Heart right ventricle (tissue), 16 donors: ENCODE results near the gene BRK1. TPM values are rescaled to one million over a fixed set of nuclear protein-coding genes. Genes with fewer than 3 reads are reported as not detected.
"Not testable (repeated sequence)": the region's sequence is repeated elsewhere in the genome, so short reads cannot be mapped to it uniquely, and the experiment has no call there.

Source experiments
- ATAC-seq, 8 donors: fragments of 200-7000 bp; cut with Tn5 transposase; one replicate each; pipeline ENCODE4 v1.9.1; 2020; ENCODE audit warnings: mild to moderate bottlenecking in 8 of 8, moderate library complexity in 8 of 8, moderate number of reproducible peaks in 1 of 8
- DNase-seq, 2 donors: peaks; one replicate each; pipeline ENCODE4 v3.0.0-alpha.2; 2020
- H3K27ac ChIP-seq, 10 donors: fragments of 200-600 bp; sonication (generic) in 2 of 10; one replicate each; pipeline versions ENCODE4 v1.5.0 to v1.8.0; 2020 to 2022; ENCODE audit warnings: mild to moderate bottlenecking in 3 of 10
- H3K27me3 ChIP-seq, 7 donors: fragments of 200-600 bp; one replicate each; pipeline ENCODE4 v1.8.0; 2021 to 2022; ENCODE audit warnings: mild to moderate bottlenecking in 2 of 7
- H3K36me3 ChIP-seq, 9 donors: fragments of 200-600 bp; sonication (generic) in 1 of 9; one replicate each; pipeline versions ENCODE4 v1.5.0 to v1.8.0; 2020 to 2022; ENCODE audit warnings: mild to moderate bottlenecking in 2 of 9
- H3K4me1 ChIP-seq, 9 donors: fragments of 200-600 bp; sonication (generic) in 1 of 9; one replicate each; pipeline versions ENCODE4 v1.5.0 to v1.8.0; 2020 to 2022; ENCODE audit warnings: mild to moderate bottlenecking in 4 of 9
- H3K4me3 ChIP-seq, 10 donors: fragments of 200-600 bp; sonication (generic) in 2 of 10; one replicate each; pipeline versions ENCODE4 v1.5.0 to v1.8.0; 2020 to 2022; ENCODE audit warnings: mild to moderate bottlenecking in 7 of 10, moderate library complexity in 2 of 10
- H3K9me3 ChIP-seq, 11 donors: fragments of 200-600 bp in 10 of 11; sonication (generic) in 2 of 11; one replicate each; pipeline versions ENCODE4 v1.5.0 to v1.8.0; 2013 to 2022; ENCODE audit warnings: mild to moderate bottlenecking in 2 of 11, control low read depth in 1 of 11, moderate library complexity in 1 of 11
- WGBS, 2 donors: extraction: QIAGEN DNeasy Blood & Tissue Kit; methylation state at CpG; one replicate each; pipeline ENCODE4 v1.1.7; 2013; ENCODE audit warnings: inconsistent platforms in 1 of 2; 5-methylcytosine and 5-hydroxymethylcytosine counted together
- intact Hi-C, 10 donors: fragments of 100-400 bp; cut with DNase I; formaldehyde crosslinking; loops; one replicate each; pipeline versions ENCODE4 v1.11.1 to v1.14.2; 2022
- polyA plus RNA-seq, 2 donors: library from polyadenylated mRNA; stranded (reverse); fragments of 200-250 nt; gene quantifications; one replicate each; pipeline ENCODE4 v1.2.3, GENCODE V29; 2013
- total RNA-seq, 10 donors: library from RNA; stranded (reverse); fragmentation: NEBNext Ultra II Directional in 3 of 10; extraction: Animal tissue kit (Norgen Biotek cat#: 25700) in 3 of 10; gene quantifications; one replicate each; pipeline versions ENCODE4 v1.2.1 to v1.2.4, GENCODE V29; 2021 to 2023
- TF ChIP-seq, protein P1 (sequence below), 9 donors: fragments of 200-600 bp; sonication (generic) in 2 of 9; IDR thresholded peaks; one replicate each; pipeline versions ENCODE4 v1.5.0 to v1.8.0; 2021 to 2022; ENCODE audit warnings: antibody characterized with exemption in 9 of 9, mild to moderate bottlenecking in 5 of 9, moderate library complexity in 1 of 9
- donor health status: Arrhythmogenic right ventricular cardiomyopathy.
- donor health status: ischemic (EF 13 %, LVEDD 7.1; RV severe dilation, severe dysfunction).
- donor health status: healthy with polysubstance abuse.
- donor health status: DM: no; HTN: yes; CAD: no.
- donor health status: DM: no; HTN: no; CAD: no.
- donor health status: ischemic (EF 25% LVEDD 6.9; RV normal size, moderate dysfunction).
- donor health status: ischemic (EF 25% LVEDD 5.7; RV mildly dilated, moderate dysfunction).
- donor health status: healthy.
- donor health status: DM: yes; HTN: yes; CAD: no.
- donor health status: Ischemic cardiomyopathy.
- donor health status: ischemic (EF 35%, LVEDD 5.7; RV mildly dilated, moderate dysfunction).
- donor health status: nonischemic (EF 11% LVEDD 7.7; RV severe dilation, severe dysfunction).
- donor health status: DM: yes; HTN: yes; CAD: no.
- donor health status: PGD.
- donor health status: ischemic (EF 29% LVEDD 5.4; RV normal size, mild dysfunction).
- donor health status: nonischemic (EF 23%, LVEDD 6.1; RV moderate dilation, normal function).

The BRK1 gene
- total and polyA plus RNA-seq, 12 donors, result 62.0 to 151 (median 94.8) TPM

DNA sequence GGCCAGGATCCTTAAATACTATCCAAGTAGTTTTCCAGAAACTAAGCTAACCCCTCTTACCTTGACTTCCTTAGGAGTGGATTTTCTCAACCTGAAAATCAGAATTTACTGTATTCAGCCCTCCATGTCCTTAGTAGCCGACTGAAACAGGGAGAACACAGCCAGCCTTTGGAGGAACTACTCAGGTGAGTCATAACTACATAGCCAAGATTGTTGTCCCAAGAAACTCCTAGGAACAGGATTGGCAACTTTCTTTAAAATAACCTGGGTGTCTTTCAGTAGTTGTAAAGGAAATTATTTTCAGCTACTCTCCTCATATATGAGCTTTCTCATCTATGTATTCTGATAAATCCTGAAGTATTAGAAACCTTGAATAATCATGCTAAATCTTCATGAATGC lies 29.7 kb upstream of the BRK1 start:
- DNase-seq, result no peak
- Histone ChIP-seq H3K9me3 (no peaks in the 10 kb centered on the region), H3K36me3 (peaks cover 0 to 47% (median 0%) of the 10 kb centered on the region in 9 donors), H3K27ac (no peak overlapping the region), H3K4me1 (no peaks in the 10 kb centered on the region), H3K4me3 (no peak overlapping the region), H3K27me3 (no peaks in the 10 kb centered on the region)
- 98 to 100% methylated on average over 1 of the region's 1 CpG for WGBS, 2 donors
- no peak for ATAC-seq
- TF ChIP-seq, protein P1, sequence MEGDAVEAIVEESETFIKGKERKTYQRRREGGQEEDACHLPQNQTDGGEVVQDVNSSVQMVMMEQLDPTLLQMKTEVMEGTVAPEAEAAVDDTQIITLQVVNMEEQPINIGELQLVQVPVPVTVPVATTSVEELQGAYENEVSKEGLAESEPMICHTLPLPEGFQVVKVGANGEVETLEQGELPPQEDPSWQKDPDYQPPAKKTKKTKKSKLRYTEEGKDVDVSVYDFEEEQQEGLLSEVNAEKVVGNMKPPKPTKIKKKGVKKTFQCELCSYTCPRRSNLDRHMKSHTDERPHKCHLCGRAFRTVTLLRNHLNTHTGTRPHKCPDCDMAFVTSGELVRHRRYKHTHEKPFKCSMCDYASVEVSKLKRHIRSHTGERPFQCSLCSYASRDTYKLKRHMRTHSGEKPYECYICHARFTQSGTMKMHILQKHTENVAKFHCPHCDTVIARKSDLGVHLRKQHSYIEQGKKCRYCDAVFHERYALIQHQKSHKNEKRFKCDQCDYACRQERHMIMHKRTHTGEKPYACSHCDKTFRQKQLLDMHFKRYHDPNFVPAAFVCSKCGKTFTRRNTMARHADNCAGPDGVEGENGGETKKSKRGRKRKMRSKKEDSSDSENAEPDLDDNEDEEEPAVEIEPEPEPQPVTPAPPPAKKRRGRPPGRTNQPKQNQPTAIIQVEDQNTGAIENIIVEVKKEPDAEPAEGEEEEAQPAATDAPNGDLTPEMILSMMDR (IDR thresholded peaks at IDR 0.05), result no peak
- intact Hi-C loops, result no loop called here

DNA sequence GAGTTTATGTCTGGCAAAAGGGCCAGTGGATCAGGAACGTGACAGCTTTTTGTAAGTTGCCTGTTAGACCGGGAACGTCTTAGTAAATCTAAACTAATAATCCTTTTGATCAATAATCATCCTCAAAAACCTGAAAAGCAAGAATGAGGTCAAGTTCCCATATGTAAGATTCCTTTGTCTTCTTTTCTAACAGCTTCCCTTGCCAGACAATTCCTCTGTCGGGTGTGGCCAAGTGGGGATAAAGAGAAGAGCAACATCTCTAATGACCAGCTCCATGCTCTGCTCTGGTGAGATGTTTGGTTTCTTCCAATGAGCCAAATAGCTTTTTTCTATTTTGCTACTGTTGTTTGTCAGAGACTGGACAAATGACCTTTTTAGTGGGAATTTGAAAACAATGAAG lies 27.2 kb upstream of the BRK1 start:
- WGBS, 2 donors, result 92 to 93% methylated on average over 4 of the region's 4 CpGs
- DNase-seq (no peak), ATAC-seq (no peak)
- TF ChIP-seq, protein P1 (IDR thresholded peaks at IDR 0.05), result no peak
- no peak overlapping the region for H3K27ac ChIP-seq
- no peaks in the 10 kb centered on the region for H3K27me3 ChIP-seq
- no peaks in the 10 kb centered on the region for H3K4me1 ChIP-seq
- no peaks in the 10 kb centered on the region for H3K9me3 ChIP-seq
- H3K4me3 ChIP-seq, result no peak overlapping the region
- peaks cover 0 to 40% (median 0%) of the 10 kb centered on the region in 9 donors for H3K36me3 ChIP-seq
- intact Hi-C loops, result no loop called here

DNA sequence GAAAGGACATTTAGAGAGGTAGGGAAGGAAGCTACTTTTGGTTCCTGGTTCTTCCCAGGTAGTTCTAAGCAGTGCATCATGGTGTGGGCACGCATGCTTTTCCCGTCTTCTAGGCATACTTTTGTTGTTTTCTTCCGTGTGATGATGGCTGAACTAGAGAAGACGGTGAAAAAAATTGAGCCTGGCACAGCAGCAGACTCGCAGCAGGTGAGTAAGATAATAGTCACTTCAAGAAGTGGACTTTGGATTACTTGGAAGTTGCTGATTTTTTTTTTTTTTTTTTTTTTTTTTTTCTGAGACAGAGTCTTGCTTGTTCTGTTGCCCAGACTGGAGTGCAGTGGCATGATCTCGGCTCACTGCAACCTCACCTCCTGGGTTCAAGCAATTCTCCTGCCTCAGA lies 25.3 kb upstream of the BRK1 start:
- ATAC-seq (no peak), DNase-seq (no peak)
- WGBS, 2 donors, result 98% methylated on average over 6 of the region's 6 CpGs
- H3K4me1 ChIP-seq, result no peaks in the 10 kb centered on the region
- no peaks in the 10 kb centered on the region for H3K9me3 ChIP-seq
- TF ChIP-seq, protein P1 (IDR thresholded peaks at IDR 0.05), result no peak
- no peak overlapping the region for H3K4me3 ChIP-seq
- no peak overlapping the region for H3K27ac ChIP-seq
- no peaks in the 10 kb centered on the region for H3K27me3 ChIP-seq
- intact Hi-C loops, result no loop called here
- H3K36me3 ChIP-seq, result peaks cover 0 to 55% (median 0%) of the 10 kb centered on the region in 9 donors

DNA sequence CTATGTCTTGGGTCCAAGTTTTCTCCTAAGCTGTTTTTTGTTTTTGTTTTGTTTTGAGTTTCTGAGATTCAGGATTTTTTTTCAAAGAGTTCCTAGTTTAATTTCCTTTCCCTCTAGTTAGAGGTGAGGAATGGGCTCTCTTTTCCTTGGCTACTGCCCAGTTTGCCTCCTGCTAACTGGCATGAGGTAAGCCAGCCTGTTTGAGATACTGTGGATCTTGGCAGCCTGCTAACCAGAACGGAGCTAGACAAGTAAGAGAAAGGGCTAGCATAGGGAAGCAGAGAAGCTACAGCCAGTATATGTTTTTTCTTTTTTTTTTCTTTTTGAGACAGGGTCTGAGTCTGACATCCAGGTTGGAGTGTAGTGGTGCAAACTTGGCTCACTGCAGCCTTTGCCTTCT lies 24.7 kb upstream of the BRK1 start:
- ATAC-seq, H3K4me1 ChIP-seq, H3K27ac ChIP-seq, H3K4me3 ChIP-seq, DNase-seq, H3K27me3 ChIP-seq, intact Hi-C loops, H3K9me3 ChIP-seq: not testable (repeated sequence)
- peaks cover 0 to 55% (median 0%) of the 10 kb centered on the region in 9 donors for H3K36me3 ChIP-seq
- 60 to 100% methylated on average over 1 of the region's 1 CpG for WGBS, 2 donors

DNA sequence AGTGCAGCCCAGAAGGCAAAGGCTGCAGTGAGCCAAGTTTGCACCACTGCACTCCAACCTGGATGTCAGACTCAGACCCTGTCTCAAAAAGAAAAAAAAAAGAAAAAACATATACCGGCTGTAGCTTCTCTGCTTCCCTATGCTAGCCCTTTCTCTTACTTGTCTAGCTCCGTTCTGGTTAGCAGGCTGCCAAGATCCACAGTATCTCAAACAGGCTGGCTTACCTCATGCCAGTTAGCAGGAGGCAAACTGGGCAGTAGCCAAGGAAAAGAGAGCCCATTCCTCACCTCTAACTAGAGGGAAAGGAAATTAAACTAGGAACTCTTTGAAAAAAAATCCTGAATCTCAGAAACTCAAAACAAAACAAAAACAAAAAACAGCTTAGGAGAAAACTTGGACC lies 24.1 kb upstream of the BRK1 start:
- intact Hi-C loops, H3K4me3 ChIP-seq, H3K27me3 ChIP-seq, ATAC-seq, DNase-seq, H3K9me3 ChIP-seq, H3K27ac ChIP-seq, H3K4me1 ChIP-seq: not testable (repeated sequence)
- peaks cover 0 to 49% (median 0%) of the 10 kb centered on the region in 9 donors for H3K36me3 ChIP-seq
- WGBS, 2 donors, result 75 to 86% methylated on average over 2 of the region's 2 CpGs
